RWPE2 (cell line): ENCODE data around the gene CRB1.

Source experiments
- ATAC-seq: fragments of 200-7000 bp; cut with Tn5 transposase; 3 replicates; pipeline ENCODE4 v1.9.1; 2021; ENCODE audit warnings: low read depth
- DNase-seq: peaks from one replicate; pipeline ENCODE4 v3.0.0-alpha.2; 2020; ENCODE audit warnings: low spot score
- H3K27ac ChIP-seq: fragments of 450-650 bp; 2 replicates; pipeline ENCODE4 v1.5.1; 2017; ENCODE audit warnings: mild to moderate bottlenecking; ENCODE audit not compliant: poor library complexity, severe bottlenecking
- H3K27me3 ChIP-seq: fragments of 250-450 bp; sonication (Bioruptor Pico); 2 replicates; pipeline ENCODE4 v1.5.1; 2021; ENCODE audit warnings: mild to moderate bottlenecking, moderate library complexity; ENCODE audit not compliant: insufficient read depth, poor library complexity, severe bottlenecking
- H3K36me3 ChIP-seq: fragments of 250-450 bp; sonication (Bioruptor Pico); 2 replicates; pipeline ENCODE4 v1.5.1; 2020; ENCODE audit warnings: low read depth, mild to moderate bottlenecking, moderate library complexity
- H3K4me1 ChIP-seq: fragments of 250-450 bp; sonication (Bioruptor Pico); 2 replicates; pipeline ENCODE4 v1.5.1; 2021; ENCODE audit warnings: mild to moderate bottlenecking, moderate library complexity; ENCODE audit not compliant: insufficient read depth, poor library complexity, severe bottlenecking
- H3K4me3 ChIP-seq: fragments of 250-450 bp; sonication (Bioruptor Pico); 2 replicates; pipeline ENCODE4 v1.5.1; 2021; ENCODE audit warnings: mild to moderate bottlenecking, moderate library complexity; ENCODE audit not compliant: severe bottlenecking
- H3K9me3 ChIP-seq: fragments of 250-450 bp; sonication (Bioruptor Pico); 2 replicates; pipeline ENCODE4 v1.5.1; 2021; ENCODE audit warnings: mild to moderate bottlenecking, moderate library complexity; ENCODE audit not compliant: severe bottlenecking
- TF ChIP-seq, protein P1 (sequence below): fragments of 450-650 bp; IDR thresholded peaks from one replicate; pipeline ENCODE4 v1.5.1; 2017; ENCODE audit warnings: mild to moderate bottlenecking, moderate library complexity; ENCODE audit not compliant: poor library complexity, severe bottlenecking

The CRB1 gene

DNA sequence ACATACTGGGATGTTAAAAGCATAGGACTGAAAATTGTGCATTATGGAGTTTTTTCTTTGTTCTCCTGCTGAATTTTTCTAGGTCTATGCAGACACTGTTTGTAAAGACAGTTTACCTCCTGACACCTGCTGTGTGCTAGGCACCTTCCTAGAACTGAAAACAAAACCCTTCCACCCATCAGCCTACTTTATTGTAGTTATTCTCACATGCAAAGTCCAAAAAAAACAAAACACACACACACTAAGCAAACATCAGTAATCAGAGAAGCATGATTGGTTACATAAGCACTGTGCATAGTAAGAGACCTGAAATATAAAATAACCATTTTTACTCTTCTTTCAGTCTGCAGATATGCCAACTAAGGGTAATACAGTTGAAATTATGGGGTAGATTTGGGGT is 195.1 kb downstream of the CRB1 start:
- H3K4me1 ChIP-seq, result no peaks in the 10 kb centered on the region
- ATAC-seq, result no peak
- DNase-seq, result no peak
- H3K4me3 ChIP-seq, result no peak overlapping the region
- TF ChIP-seq, protein P1, sequence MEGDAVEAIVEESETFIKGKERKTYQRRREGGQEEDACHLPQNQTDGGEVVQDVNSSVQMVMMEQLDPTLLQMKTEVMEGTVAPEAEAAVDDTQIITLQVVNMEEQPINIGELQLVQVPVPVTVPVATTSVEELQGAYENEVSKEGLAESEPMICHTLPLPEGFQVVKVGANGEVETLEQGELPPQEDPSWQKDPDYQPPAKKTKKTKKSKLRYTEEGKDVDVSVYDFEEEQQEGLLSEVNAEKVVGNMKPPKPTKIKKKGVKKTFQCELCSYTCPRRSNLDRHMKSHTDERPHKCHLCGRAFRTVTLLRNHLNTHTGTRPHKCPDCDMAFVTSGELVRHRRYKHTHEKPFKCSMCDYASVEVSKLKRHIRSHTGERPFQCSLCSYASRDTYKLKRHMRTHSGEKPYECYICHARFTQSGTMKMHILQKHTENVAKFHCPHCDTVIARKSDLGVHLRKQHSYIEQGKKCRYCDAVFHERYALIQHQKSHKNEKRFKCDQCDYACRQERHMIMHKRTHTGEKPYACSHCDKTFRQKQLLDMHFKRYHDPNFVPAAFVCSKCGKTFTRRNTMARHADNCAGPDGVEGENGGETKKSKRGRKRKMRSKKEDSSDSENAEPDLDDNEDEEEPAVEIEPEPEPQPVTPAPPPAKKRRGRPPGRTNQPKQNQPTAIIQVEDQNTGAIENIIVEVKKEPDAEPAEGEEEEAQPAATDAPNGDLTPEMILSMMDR, result no peak
- no peaks in the 10 kb centered on the region for H3K36me3 ChIP-seq
- no peak overlapping the region for H3K27ac ChIP-seq
- no peaks in the 10 kb centered on the region for H3K9me3 ChIP-seq
- H3K27me3 ChIP-seq, result no peaks in the 10 kb centered on the region

DNA sequence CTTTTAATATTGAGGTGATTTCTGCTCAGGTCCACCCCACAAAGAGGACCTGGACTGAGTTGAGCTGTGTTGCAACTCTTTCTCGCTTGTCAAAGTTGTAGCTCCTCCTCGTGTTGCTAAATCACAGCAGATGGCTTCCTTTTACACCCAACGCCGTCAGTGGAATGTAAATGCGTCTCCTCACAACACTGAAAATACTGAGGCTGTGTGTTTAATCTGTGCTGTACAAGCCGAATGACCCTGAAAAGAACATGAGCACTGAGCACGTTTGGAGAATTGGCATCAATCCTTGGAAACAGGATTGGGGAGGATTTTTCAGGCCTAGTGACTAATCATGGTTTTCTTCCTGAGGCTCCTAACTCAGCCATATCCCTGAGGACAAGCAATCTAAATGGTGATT is 196.0 kb downstream of the CRB1 start:
- DNase-seq (no peak), ATAC-seq (peak; percentile 49; the same call in 1 of the 3 replicates)
- no peaks in the 10 kb centered on the region for H3K36me3 ChIP-seq
- no peaks in the 10 kb centered on the region for H3K4me1 ChIP-seq
- H3K27me3 ChIP-seq, result no peaks in the 10 kb centered on the region
- H3K27ac ChIP-seq, result no peak overlapping the region
- H3K4me3 ChIP-seq, result no peak overlapping the region
- TF ChIP-seq, protein P1, result no peak
- no peaks in the 10 kb centered on the region for H3K9me3 ChIP-seq

DNA sequence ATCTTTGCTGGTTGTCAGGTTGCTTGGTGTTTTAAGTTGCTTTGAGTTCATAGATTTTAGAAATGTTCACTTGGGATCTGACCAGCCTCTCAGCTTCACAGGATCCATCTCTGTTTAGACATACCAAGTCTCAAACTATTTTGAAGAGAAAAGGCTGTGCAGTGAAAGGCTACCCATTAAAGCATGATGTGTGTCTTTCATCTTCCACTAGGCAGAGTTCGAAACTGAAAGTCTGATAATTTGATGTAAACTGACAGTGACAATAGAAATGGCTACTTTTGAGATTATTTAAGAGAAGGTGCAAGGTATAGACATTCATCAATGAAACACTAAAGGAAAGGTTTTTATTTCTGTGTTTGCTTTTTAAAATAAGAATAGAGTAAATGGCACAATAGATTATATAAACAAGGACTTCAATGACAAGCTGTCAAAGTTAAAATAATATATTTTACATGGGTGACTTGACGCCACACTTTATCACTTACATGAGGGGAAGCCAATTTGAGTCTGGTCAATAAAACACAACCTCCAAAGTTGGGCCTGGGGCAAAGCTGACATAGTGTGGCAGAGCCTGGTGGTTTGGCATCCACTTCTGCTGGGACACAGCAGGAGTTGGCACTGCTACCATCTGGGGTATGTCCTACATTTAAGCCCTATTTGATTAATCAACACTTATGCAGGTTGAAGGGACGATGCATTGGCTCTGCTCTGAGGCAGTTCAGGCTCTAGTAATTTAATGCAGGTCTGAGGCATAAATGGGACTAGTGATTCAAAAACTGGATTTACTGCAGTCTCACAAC is 197.7 kb downstream of the CRB1 start:
- H3K9me3 ChIP-seq, result no peaks in the 10 kb centered on the region
- H3K4me3 ChIP-seq, result no peak overlapping the region
- TF ChIP-seq, protein P1, result no peak
- no peaks in the 10 kb centered on the region for H3K36me3 ChIP-seq
- no peaks in the 10 kb centered on the region for H3K4me1 ChIP-seq
- no peak for ATAC-seq
- H3K27ac ChIP-seq, result no peak overlapping the region
- no peaks in the 10 kb centered on the region for H3K27me3 ChIP-seq
- no peak for DNase-seq

DNA sequence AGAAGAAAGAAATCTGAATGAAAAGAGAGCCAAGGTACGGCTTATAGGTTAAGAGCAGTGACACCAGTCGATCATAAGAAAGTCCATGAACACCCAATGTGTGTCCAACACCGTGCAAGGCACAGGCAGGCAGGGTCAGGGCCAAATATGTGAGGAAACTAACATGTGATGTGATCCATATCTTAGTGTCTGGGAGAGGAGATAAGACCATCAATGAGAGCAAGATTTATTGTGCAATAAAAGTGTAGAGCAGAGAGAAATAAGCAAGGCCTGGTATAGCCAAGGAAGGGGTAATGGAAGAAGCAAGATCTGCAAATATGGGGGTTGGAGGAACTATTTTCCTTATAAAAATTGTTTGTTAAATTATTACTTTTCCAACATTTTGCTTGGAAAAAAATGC is 198.8 kb downstream of the CRB1 start:
- ATAC-seq, result no peak
- H3K36me3 ChIP-seq, result no peaks in the 10 kb centered on the region

DNA sequence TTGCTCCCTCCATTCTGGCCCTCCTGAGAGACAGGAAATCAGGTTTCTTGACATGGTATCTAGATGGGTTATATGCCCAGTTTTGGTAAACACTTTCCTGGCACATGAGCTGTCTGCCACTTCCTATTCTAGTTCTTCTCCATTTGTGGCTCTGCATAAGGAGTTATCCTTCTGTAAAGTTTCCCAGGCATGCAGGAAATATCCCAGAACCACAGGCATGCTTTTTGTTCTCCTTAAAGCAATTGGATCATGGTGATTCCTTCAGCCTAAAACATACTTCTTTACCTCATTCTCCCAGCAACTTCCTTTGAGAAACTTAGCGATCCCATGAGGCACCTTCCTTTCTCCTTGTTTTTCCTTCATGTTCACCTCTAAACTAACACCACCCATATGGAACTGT is 199.8 kb downstream of the CRB1 start:
- no peaks in the 10 kb centered on the region for H3K27me3 ChIP-seq
- H3K27ac ChIP-seq, result no peak overlapping the region
- ATAC-seq (no peak), DNase-seq (no peak)
- no peaks in the 10 kb centered on the region for H3K9me3 ChIP-seq
- H3K4me1 ChIP-seq, result no peaks in the 10 kb centered on the region
- H3K4me3 ChIP-seq, result no peak overlapping the region
- no peaks in the 10 kb centered on the region for H3K36me3 ChIP-seq
- TF ChIP-seq, protein P1, result no peak

More for the DNA sequence above, 198.8 kb downstream of the CRB1 start:
- Histone ChIP-seq H3K27me3 (no peaks in the 10 kb centered on the region), H3K27ac (no peak overlapping the region), H3K4me3 (no peak overlapping the region), H3K4me1 (no peaks in the 10 kb centered on the region), H3K9me3 (no peaks in the 10 kb centered on the region)
- DNase-seq, result no peak
- TF ChIP-seq, protein P1, result no peak
